ENCODE measurements around the gene NKAPL. TPM values are rescaled to one million over a fixed set of nuclear protein-coding genes. Genes with fewer than 3 reads are reported as not detected.

The NKAPL gene
- total and polyA plus RNA-seq, 10 of the 15 experiments (the other 5 are each of a cell fraction or from before 2014, with no cell fraction given) = 0.10 to 0.48 (median 0.19) TPM; not detected in 1

DNA sequence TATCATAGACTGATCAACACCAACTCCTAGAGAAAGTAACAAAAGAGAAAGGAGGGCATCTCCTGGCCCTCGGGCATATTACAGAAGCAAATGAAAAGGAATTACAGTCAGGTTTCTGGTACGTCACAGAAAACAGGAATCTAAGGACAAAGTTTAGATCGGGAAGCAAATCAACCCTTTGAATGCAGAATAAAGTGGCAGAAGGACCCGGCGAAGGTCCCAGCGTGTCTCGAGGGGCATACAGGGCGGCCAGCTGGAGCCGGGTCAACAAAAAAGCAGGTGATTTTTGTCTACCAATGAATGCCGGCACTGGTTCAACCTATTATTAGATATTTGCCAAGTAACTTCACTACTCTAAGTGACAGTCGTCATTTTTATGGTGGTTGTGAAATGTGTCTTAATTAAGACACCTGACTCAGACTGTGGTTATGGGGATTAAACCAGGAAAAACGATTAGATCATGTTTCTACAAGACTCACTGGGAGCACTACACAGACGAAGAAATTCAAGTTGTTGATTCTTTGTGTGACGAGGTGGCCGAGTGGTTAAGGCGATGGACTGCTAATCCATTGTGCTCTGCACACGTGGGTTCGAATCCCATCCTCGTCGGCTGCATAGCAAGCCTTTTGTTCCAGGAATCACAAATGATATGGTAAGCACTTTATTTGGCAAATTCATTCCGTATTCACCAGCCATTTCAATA is 46.4 kb upstream of the NKAPL start (continued):
- TF ChIP-seq, protein P1, sequence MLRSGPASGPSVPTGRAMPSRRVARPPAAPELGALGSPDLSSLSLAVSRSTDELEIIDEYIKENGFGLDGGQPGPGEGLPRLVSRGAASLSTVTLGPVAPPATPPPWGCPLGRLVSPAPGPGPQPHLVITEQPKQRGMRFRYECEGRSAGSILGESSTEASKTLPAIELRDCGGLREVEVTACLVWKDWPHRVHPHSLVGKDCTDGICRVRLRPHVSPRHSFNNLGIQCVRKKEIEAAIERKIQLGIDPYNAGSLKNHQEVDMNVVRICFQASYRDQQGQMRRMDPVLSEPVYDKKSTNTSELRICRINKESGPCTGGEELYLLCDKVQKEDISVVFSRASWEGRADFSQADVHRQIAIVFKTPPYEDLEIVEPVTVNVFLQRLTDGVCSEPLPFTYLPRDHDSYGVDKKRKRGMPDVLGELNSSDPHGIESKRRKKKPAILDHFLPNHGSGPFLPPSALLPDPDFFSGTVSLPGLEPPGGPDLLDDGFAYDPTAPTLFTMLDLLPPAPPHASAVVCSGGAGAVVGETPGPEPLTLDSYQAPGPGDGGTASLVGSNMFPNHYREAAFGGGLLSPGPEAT (IDR thresholded peaks at IDR 0.05; ENCODE audit: low read depth) = 0 out of 2 replicates have a peak, but pooled peaks have one; percentile 20
- TF ChIP-seq EZH2 (IDR thresholded peaks at IDR 0.05; ENCODE audit: borderline replicate concordance, control insufficient read depth, low read depth, low read length) (no peak), HDAC2 (IDR thresholded peaks at IDR 0.05) (no peak), POLR2AphosphoS2 (IDR thresholded peaks at IDR 0.05; ENCODE audit: low read depth, low read length) (no peak), GATAD2B (conservative IDR thresholded peaks at IDR 0.05; ENCODE audit: low read depth) (no peak), GABPA (IDR thresholded peaks at IDR 0.05; ENCODE audit: low read depth) (peak; percentile 53; the same call in 1 of the 2 replicates), ATF7 (IDR thresholded peaks at IDR 0.05; ENCODE audit: low read depth) (peak; percentile 86), SRF (IDR thresholded peaks at IDR 0.05; ENCODE audit: low read depth in 2 of 2, low read length in 2 of 2) (no peak), EGR1 (IDR thresholded peaks at IDR 0.05; ENCODE audit: borderline replicate concordance in 1 of 2, low read depth in 2 of 2, low read length in 2 of 2) (no peak), TCF3 (IDR thresholded peaks at IDR 0.05; ENCODE audit: borderline replicate concordance, insufficient read depth, low read depth, low read length) (no peak), FOXM1 (IDR thresholded peaks at IDR 0.05; ENCODE audit: low read depth, low read length) (no peak; the same call in 1 of the 2 replicates), POLR2AphosphoS5 (IDR thresholded peaks at IDR 0.05; ENCODE audit: low read length) (no peak), ZNF274 (IDR thresholded peaks at IDR 0.05; ENCODE audit: insufficient read depth, insufficient read length) (no peak), TBL1XR1 (IDR thresholded peaks at IDR 0.05; ENCODE audit: low read depth, low read length) (0 out of 2 replicates have a peak, but pooled peaks have one; percentile 25), EED (IDR thresholded peaks at IDR 0.05; ENCODE audit: low read depth) (peak; percentile 31; the same call in 1 of the 2 replicates), POLR2A (IDR thresholded peaks at IDR 0.05; ENCODE audit: low read depth, low read length) (no peak), RCOR1 (conservative IDR thresholded peaks at IDR 0.05; ENCODE audit: low read depth, low read length) (no peak), BCL11A (IDR thresholded peaks at IDR 0.05; ENCODE audit: low read depth, low read length) (no peak), IKZF2 (IDR thresholded peaks at IDR 0.05) (peak; percentile 52 to 57), RAD21 (IDR thresholded peaks at IDR 0.05; ENCODE audit: insufficient read depth, low read depth, low read length) (peak; percentile 62), MYB (IDR thresholded peaks at IDR 0.05; ENCODE audit: borderline replicate concordance, low read depth, low read length) (no peak), ZNF384 (IDR thresholded peaks at IDR 0.05; ENCODE audit: borderline replicate concordance, low read depth, low read length) (no peak), SMAD5 (IDR thresholded peaks at IDR 0.05; ENCODE audit: low read depth) (no peak), CREM (IDR thresholded peaks at IDR 0.05; ENCODE audit: low read depth) (peak; percentile 58; the same call in 1 of the 2 replicates), JUND (IDR thresholded peaks at IDR 0.05; ENCODE audit: low read depth, low read length) (no peak)
- TF ChIP-seq, protein P2, sequence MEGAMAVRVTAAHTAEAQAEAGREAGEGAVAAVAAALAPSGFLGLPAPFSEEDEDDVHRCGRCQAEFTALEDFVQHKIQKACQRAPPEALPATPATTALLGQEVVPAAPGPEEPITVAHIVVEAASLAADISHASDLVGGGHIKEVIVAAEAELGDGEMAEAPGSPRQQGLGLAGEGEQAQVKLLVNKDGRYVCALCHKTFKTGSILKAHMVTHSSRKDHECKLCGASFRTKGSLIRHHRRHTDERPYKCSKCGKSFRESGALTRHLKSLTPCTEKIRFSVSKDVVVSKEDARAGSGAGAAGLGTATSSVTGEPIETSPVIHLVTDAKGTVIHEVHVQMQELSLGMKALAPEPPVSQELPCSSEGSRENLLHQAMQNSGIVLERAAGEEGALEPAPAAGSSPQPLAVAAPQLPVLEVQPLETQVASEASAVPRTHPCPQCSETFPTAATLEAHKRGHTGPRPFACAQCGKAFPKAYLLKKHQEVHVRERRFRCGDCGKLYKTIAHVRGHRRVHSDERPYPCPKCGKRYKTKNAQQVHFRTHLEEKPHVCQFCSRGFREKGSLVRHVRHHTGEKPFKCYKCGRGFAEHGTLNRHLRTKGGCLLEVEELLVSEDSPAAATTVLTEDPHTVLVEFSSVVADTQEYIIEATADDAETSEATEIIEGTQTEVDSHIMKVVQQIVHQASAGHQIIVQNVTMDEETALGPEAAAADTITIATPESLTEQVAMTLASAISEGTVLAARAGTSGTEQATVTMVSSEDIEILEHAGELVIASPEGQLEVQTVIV (IDR thresholded peaks at IDR 0.05; ENCODE audit: borderline replicate concordance, partially characterized antibody) = no peak
- TF ChIP-seq, protein P3, sequence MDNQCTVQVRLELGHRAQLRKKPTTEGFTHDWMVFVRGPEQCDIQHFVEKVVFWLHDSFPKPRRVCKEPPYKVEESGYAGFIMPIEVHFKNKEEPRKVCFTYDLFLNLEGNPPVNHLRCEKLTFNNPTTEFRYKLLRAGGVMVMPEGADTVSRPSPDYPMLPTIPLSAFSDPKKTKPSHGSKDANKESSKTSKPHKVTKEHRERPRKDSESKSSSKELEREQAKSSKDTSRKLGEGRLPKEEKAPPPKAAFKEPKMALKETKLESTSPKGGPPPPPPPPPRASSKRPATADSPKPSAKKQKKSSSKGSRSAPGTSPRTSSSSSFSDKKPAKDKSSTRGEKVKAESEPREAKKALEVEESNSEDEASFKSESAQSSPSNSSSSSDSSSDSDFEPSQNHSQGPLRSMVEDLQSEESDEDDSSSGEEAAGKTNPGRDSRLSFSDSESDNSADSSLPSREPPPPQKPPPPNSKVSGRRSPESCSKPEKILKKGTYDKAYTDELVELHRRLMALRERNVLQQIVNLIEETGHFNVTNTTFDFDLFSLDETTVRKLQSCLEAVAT (IDR thresholded peaks at IDR 0.05) = peak; percentile 80
